Thyroid gland (tissue), 4 donors: ENCODE results near the gene SHISA7. TPM values are rescaled to one million over a fixed set of nuclear protein-coding genes. Genes with fewer than 3 reads are reported as not detected.

ENCODE experiments used
- DNase-seq, 2 donors: peaks; one replicate each; pipeline ENCODE4 v3.0.0-alpha.2; 2019
- H3K27ac ChIP-seq, 3 donors: fragments of 200-600 bp; sonication (generic); 1 replicate in 2 of 3; 2 replicates in 1 of 3; pipeline ENCODE4 v1.5.1; 2016 to 2019; ENCODE audit warnings: mild to moderate bottlenecking in 1 of 3, moderate library complexity in 1 of 3
- H3K27me3 ChIP-seq: fragments of 200-600 bp; sonication (generic); one replicate; pipeline ENCODE4 v1.5.1; 2019
- H3K36me3 ChIP-seq, 2 donors: fragments of 200-600 bp; sonication (generic); one replicate each; pipeline ENCODE4 v1.5.1; 2016 to 2019
- H3K4me1 ChIP-seq, 2 donors: fragments of 200-600 bp; sonication (generic); one replicate each; pipeline ENCODE4 v1.5.1; 2017 to 2019
- H3K4me3 ChIP-seq, 3 donors: fragments of 200-600 bp; sonication (generic); replicated peaks in 1 of 3; 1 replicate in 2 of 3; 2 replicates in 1 of 3; pipeline ENCODE4 v1.5.1; 2016; ENCODE audit warnings: mild to moderate bottlenecking in 1 of 3
- H3K9me3 ChIP-seq: fragments of 200-600 bp; sonication (generic); one replicate; pipeline ENCODE4 v1.5.1; 2017
- CTCF ChIP-seq, 6 experiments: fragments of 200-600 bp in 3 of 6; fragments of 450-650 bp in 3 of 6; sonication (generic) in 3 of 6; IDR thresholded peaks; one replicate each; pipeline ENCODE4 v1.5.1; 2016 to 2019; ENCODE audit warnings: antibody characterized with exemption in 6 of 6, mild to moderate bottlenecking in 2 of 6, inconsistent platforms in 1 of 6, moderate library complexity in 1 of 6
- POLR2A ChIP-seq, 2 donors: fragments of 450-650 bp; IDR thresholded peaks; one replicate each; pipeline ENCODE4 v1.6.1; 2017; ENCODE audit warnings: antibody characterized with exemption in 2 of 2, mild to moderate bottlenecking in 2 of 2, moderate library complexity in 1 of 2
- WGBS, 2 donors: methylation state at CpG; one replicate each; pipeline ENCODE4 v1.1.5; 2017; 5-methylcytosine and 5-hydroxymethylcytosine counted together
- intact Hi-C: fragments of 100-400 bp; cut with DNase I; formaldehyde crosslinking; loops from one replicate; pipeline ENCODE4 v1.15.1; 2023
- total RNA-seq, 4 donors: library from RNA; depleted of rRNA; stranded (reverse); fragments of >200 nt; gene quantifications; one replicate each; pipeline ENCODE4 v1.2.3, GENCODE V29; 2016

The SHISA7 gene
- total RNA-seq, 4 donors from 2014 or later = not detected

DNA sequence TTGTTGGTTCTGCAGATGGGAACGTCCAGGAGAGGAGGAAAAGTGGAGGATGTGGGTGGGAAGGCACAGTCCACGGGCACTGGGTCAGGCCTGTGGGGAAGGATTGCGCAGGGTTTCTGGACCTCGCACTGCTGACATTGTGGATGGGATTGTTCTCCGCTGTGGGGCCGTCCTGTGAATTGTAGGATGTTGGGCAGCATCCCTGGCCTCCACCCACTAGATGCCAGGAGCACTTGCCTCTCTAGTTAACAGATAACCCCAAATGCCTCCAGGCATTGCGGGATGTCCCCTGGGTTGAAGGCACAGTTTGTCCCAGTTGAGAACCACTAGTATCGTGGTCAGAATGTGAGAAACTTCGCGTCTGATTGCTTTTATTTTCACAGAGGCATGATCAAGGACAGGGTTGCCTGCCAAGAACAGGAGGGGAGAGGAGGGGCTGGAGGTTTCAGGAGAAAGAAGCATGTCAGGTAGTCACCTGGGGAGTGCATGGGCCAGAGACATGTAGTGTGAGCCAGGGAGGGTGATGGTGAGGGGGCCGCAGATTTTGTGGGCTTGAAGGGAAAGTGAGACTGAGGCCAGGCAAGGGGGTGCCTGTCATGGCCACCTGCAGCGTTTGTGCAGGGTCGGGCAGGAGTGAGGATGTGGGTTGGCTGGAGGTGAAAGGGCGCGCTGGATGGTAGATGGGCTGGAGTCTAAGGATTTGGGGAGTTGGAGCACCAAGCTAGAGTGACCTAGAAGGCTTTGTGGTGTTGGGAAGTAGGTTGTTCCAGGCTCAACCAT is 36.5 kb upstream of the SHISA7 start:
- 37 to 55% methylated on average over 13 to 14 of the region's 15 CpGs for WGBS, 2 donors
- no peaks in the 10 kb centered on the region for H3K27me3 ChIP-seq
- peak overlapping the region; percentile 74 to 82 (median 78) for H3K27ac ChIP-seq
- no peaks in the 10 kb centered on the region for H3K9me3 ChIP-seq
- intact Hi-C loops = no loop called here
- no peak overlapping the region for H3K4me3 ChIP-seq
- H3K36me3 ChIP-seq = peaks cover 0 to 18% of the 10 kb centered on the region in 2 donors
- peaks cover 40 to 55% of the 10 kb centered on the region in 2 donors for H3K4me1 ChIP-seq
- TF ChIP-seq CTCF (IDR thresholded peaks at IDR 0.05) (peak in 1 of 6 experiments; percentile 26), POLR2A (IDR thresholded peaks at IDR 0.05) (peak in 1 of 2 donors; percentile 29)
- peak; percentile 91 for DNase-seq

DNA sequence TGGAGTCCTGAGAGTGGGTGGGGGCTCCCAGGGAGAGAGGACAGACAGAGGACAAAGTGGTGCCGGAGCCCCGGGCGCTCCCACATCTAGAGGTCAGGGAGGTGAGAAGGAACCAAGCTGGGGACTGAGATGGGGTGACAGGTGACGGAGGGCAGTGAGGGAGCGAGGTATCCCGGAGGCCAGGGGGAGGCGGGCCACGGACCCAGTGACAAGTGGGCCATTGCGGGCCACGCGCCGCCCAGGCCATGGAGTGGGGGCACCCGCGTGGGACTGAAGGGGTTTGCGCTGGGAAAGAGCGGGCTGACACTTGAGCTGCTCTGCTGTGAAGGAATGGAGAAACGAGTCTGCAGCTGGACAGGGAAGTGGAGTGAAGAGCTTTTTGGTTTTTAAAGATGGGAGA is 35.9 kb upstream of the SHISA7 start:
- peaks cover 0 to 18% of the 10 kb centered on the region in 2 donors for H3K36me3 ChIP-seq
- H3K27ac ChIP-seq = peak overlapping the region; percentile 74 to 82 (median 78)
- no peaks in the 10 kb centered on the region for H3K9me3 ChIP-seq
- TF ChIP-seq POLR2A (IDR thresholded peaks at IDR 0.05) = no peak
- no peak for TF ChIP-seq CTCF (IDR thresholded peaks at IDR 0.05)
- WGBS, 2 donors = 51 to 67% methylated on average over 17 of the region's 17 CpGs
- H3K27me3 ChIP-seq = no peaks in the 10 kb centered on the region
- peaks cover 40 to 55% of the 10 kb centered on the region in 2 donors for H3K4me1 ChIP-seq
- no peak for DNase-seq
- H3K4me3 ChIP-seq = no peak overlapping the region
- intact Hi-C loops = no loop called here

DNA sequence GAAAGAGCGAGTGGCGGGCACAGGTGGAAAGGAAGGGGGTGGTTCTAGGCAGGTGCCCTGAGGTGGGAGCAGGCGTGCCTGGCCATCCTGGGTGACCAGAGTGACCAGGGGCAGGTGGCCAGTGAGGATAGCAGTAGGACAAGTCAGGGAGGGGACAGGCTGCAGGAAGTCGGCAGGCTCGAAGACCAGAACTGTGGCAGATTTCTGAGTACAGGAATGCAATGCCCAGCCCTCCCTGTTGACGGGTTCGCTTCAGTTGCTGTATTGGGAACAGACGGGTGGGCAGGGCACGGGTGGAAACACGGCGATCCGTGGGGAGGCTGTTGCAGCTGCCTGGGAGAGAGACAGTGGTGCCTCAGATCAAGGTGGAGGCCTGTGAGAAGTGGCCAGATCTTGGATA is 35.3 kb upstream of the SHISA7 start:
- 90 to 93% methylated on average over 12 of the region's 12 CpGs for WGBS, 2 donors
- H3K9me3 ChIP-seq = no peaks in the 10 kb centered on the region
- no peak for DNase-seq
- no peak for TF ChIP-seq POLR2A (IDR thresholded peaks at IDR 0.05)
- TF ChIP-seq CTCF (IDR thresholded peaks at IDR 0.05) = no peak
- H3K27me3 ChIP-seq = no peaks in the 10 kb centered on the region
- H3K4me1 ChIP-seq = peaks cover 40 to 60% of the 10 kb centered on the region in 2 donors
- peak overlapping the region in 1 of 3 donors; percentile 78 for H3K27ac ChIP-seq
- H3K4me3 ChIP-seq = no peak overlapping the region
- H3K36me3 ChIP-seq = peaks cover 0 to 18% of the 10 kb centered on the region in 2 donors
- intact Hi-C loops = no loop called here

GRCh38 chr19:55477905-55478304 is 34.8 kb upstream of the SHISA7 start:
- DNase-seq = no peak
- H3K36me3 ChIP-seq = peaks cover 0 to 14% of the 10 kb centered on the region in 2 donors
- WGBS, 2 donors = 83 to 87% methylated on average over 13 of the region's 13 CpGs
- intact Hi-C loops = no loop called here
- H3K4me1 ChIP-seq = peaks cover 40 to 60% of the 10 kb centered on the region in 2 donors
- TF ChIP-seq POLR2A (IDR thresholded peaks at IDR 0.05) (no peak), CTCF (IDR thresholded peaks at IDR 0.05) (no peak)
- no peaks in the 10 kb centered on the region for H3K9me3 ChIP-seq
- H3K27ac ChIP-seq = no peak overlapping the region
- H3K4me3 ChIP-seq = no peak overlapping the region
- no peaks in the 10 kb centered on the region for H3K27me3 ChIP-seq

DNA sequence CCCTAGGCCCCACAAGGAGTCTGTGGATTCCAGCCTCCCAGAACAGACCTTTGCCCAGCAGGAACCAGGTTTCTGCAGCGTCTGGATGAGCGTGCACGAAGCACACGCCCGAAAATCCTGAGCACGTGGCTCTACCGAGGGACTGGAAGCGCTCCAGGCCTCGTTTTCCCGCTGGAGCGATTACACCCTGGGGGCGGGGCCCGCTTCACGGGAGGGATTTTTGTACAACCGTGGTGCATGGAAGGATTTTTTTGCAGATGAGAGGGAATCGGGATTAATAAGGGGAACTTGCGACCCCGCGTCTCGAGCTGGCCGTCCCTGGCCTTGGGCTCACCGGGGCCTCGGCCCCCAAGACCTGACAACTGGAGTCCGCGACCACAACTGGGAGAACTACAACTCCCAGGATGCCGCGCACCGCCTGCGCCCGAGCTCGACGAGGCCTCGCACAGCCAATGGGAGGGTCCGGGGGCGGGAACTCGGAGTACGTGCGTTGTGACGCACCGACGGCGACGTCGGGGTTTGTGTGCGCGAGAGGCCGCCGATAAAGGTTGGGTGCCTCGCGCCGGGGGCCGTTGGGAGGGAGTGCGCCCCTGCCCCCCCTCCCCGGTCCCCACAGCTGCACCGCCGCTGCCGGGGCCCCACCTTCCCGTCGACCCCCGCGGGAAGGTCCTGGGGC is 33.1 kb upstream of the SHISA7 start, which contains the start of gene ZNF628:
TSS of gene ZNF628 (plus strand) at position 518 of the 676 bp plus-strand sequence. CDS start 3,294 bp downstream, outside the sequence.
- TF ChIP-seq CTCF (IDR thresholded peaks at IDR 0.05) = no peak
- TF ChIP-seq POLR2A (IDR thresholded peaks at IDR 0.05) = peak in 1 of 2 donors; percentile 71
- peaks cover 40 to 60% of the 10 kb centered on the region in 2 donors for H3K4me1 ChIP-seq

More for the DNA sequence above, 33.1 kb upstream of the SHISA7 start, which contains the start of gene ZNF628:
- intact Hi-C loops = no loop called here
- no peaks in the 10 kb centered on the region for H3K36me3 ChIP-seq
- DNase-seq = peak; percentile 99
- H3K9me3 ChIP-seq = no peaks in the 10 kb centered on the region
- no peaks in the 10 kb centered on the region for H3K27me3 ChIP-seq
- 1 to 2% methylated on average over 25 to 45 of the region's 61 CpGs for WGBS, 2 donors
- peak within 1 kb of the TSS; percentile 24 to 52 (median 42) for H3K4me3 ChIP-seq
- H3K27ac ChIP-seq = peak within 1 kb of the TSS; percentile 81 to 98 (median 95)
